Activated T-cell treated with anti-CD3 and anti-CD28 coated beads, Interleukin-2, amount 50 U/mL, for 4 hours (primary cell): Measurements from ENCODE around the gene MAD1L1. TPM values are rescaled to one million over a fixed set of nuclear protein-coding genes. Genes with fewer than 3 reads are reported as not detected.
"Not testable (repeated sequence)": the region's sequence is repeated elsewhere in the genome, so short reads cannot be mapped to it uniquely, and the experiment has no call there.

Source experiments
- ATAC-seq, 2 donors: fragments of 200-7000 bp; cut with Tn5 transposase; one replicate each; pipeline ENCODE4 v1.10.0; 2021
- DNase-seq: peaks from one replicate; pipeline ENCODE4 v3.0.0-alpha.2; 2020
- H3K27me3 Mint-ChIP-seq: one replicate; pipeline ENCODE4 v1.8.0; 2021; ENCODE audit warnings: low read depth, mixed read lengths
- H3K36me3 Mint-ChIP-seq: one replicate; pipeline ENCODE4 v1.8.0; 2022; ENCODE audit warnings: mixed read lengths; ENCODE audit not compliant: insufficient read depth
- H3K4me1 Mint-ChIP-seq: one replicate; pipeline ENCODE4 v1.8.0; 2021; ENCODE audit warnings: low read depth, mixed read lengths
- H3K4me3 Mint-ChIP-seq: one replicate; pipeline ENCODE4 v1.8.0; 2021; ENCODE audit warnings: mild to moderate bottlenecking, moderate library complexity, mixed read lengths
- H3K9me3 Mint-ChIP-seq: one replicate; pipeline ENCODE4 v1.8.0; 2021; ENCODE audit warnings: mixed read lengths
- total RNA-seq, 3 donors: library from RNA; stranded (reverse); gene quantifications; one replicate each; pipeline ENCODE4 v1.2.1, GENCODE V29; 2021

MAD1L1 gene
- total RNA-seq, 3 donors from 2014 or later: 55.8 to 59.4 (median 57.9) TPM

DNA sequence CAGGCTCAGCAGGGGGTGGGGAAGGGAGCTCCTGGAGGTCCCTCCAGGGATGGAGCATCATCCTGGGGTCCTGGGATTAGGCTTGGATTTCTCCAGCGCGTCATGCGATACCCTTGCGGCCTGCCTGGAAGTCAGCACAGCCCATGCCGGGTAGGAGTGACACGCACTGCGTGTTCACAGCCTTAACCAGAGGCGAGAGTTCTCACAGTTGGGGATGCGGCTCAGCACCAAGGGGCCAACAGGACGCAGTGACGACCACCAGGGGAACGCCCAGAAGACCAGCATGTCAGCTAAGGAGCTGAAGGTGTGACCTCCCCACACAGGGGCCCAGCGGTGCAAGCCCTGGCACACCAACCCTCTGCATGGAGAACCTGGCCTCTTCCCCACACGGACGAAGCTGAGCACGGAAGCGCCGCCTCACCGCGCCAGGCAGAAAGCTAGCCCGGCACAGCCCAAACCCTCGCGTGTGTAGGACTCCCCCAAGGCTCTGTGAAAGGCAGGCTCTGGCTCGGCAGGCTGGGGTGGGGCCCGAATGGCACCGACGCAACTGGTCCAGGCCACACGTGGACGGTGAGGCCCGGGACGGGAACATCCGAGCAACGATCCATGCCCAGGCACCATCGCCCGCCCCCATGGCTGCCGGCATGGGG, 364.1 kb downstream of the MAD1L1 start:
- ATAC-seq (no peak), DNase-seq (no peak)
- Mint-ChIP-seq H3K4me3 (no peak overlapping the region), H3K4me1 (peaks cover 6% of the 10 kb centered on the region), H3K9me3 (no peaks in the 10 kb centered on the region), H3K36me3 (no peaks in the 10 kb centered on the region), H3K27me3 (no peaks in the 10 kb centered on the region)

DNA sequence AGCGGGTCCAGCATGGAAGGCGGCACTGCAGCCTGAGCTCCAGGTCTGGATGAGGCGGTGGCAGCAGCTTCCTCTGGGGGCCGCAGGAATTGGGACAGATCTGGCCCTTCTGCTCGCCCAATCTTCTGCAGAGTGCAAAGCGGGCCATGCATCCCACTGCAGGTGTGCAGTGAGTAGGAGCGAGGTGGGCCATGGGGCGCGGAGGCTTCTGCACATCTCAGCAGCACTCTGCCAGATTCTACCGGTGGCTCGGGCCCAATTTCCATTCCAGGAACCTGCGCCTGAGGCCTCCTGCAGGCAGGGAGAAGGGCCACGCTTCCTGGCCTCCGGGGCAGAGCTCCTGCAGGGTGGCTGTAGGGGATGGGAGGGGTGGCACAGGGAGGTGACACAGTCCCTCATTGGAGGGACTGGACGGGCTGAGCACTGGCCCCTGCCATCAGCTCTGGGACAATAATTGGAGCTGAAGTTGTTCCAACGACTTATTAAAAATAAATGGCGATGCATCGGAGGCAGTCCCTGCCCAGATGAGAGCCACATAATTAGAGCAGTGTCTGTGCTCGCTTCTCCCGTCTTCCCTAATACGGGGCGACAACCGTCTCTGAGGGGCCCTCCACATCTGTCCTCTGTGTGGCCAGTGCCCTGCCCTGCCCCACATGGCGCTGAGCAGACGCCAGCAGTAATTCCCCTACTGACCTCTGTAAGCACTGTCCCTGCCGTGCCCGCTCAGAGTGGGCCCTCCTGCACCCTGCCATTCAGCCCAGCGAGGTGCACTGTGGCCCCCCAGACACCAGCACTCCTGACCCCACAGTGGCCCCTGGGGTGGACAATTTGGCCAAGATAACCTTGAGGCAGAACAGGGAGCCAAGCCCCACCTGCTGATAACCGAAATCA, 365.1 kb downstream of the MAD1L1 start:
- no peak overlapping the region for H3K4me3 Mint-ChIP-seq
- H3K9me3 Mint-ChIP-seq: no peaks in the 10 kb centered on the region

DNA sequence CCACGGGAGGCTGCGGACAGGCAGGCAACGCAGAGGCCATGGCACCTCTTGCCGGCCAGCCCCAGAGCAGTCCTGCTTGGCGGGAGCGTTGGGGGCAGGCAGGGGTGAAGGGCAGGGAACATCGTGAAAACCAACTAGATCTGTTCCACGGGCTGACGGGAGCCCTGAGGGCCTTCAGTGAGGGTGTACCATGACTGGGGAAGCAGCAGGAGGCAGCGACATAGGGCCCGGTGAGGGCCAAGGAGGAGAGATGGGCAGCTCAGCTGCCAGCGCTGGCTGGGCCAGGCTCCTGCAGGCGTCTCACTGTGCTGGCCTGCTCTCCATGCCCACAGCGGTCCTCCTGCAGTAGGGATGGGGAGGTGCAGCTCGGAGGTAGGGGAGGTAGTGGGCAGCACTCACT, 366.1 kb downstream of the MAD1L1 start:
- Mint-ChIP-seq H3K9me3 (no peaks in the 10 kb centered on the region), H3K27me3 (no peaks in the 10 kb centered on the region), H3K4me1 (peaks cover 6% of the 10 kb centered on the region), H3K36me3 (peaks cover 3% of the 10 kb centered on the region), H3K4me3 (no peak overlapping the region)
- ATAC-seq (no peak), DNase-seq (no peak)

More for the DNA sequence above, 365.1 kb downstream of the MAD1L1 start:
- Mint-ChIP-seq H3K36me3 (peaks cover under 1% of the 10 kb centered on the region), H3K27me3 (no peaks in the 10 kb centered on the region), H3K4me1 (peaks cover 6% of the 10 kb centered on the region)
- no peak for DNase-seq
- ATAC-seq: no peak

DNA sequence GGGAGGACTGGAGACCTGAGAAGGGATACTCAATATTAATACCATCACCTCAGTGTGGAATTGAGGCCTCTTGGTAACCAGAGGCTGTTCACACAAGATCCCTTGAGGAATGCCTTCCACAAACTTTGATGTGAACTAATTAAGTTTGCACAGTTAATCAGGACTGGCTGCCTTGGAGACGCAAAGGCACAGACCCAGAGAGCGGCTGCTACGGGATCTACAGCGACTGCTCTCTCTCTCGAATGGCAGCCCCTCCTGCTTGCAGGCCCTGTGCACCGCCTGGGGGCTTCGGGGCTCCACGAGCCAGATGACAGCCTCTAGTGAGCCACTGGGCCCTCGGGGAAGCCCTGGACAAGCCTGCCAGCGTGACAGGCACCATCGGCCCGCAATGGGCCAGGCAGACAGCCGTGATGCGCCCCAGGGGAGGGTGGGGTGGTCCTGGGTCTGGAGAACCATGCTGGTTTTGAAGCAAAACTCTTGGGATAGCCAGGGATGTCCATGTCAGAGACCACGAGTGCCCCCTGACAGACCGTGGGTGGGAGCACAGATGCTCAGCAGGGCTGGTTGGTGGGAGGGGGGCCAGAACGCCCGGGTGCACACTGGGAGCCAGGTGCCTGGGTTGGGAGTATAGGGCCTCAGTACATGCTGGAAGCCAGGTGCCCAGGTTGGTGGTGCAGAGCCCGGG, 367.0 kb downstream of the MAD1L1 start:
- no peaks in the 10 kb centered on the region for H3K27me3 Mint-ChIP-seq
- peaks cover 3% of the 10 kb centered on the region for H3K36me3 Mint-ChIP-seq
- peaks cover 6% of the 10 kb centered on the region for H3K4me1 Mint-ChIP-seq
- H3K9me3 Mint-ChIP-seq: no peaks in the 10 kb centered on the region
- no peak overlapping the region for H3K4me3 Mint-ChIP-seq
- DNase-seq (no peak), ATAC-seq (no peak)

DNA sequence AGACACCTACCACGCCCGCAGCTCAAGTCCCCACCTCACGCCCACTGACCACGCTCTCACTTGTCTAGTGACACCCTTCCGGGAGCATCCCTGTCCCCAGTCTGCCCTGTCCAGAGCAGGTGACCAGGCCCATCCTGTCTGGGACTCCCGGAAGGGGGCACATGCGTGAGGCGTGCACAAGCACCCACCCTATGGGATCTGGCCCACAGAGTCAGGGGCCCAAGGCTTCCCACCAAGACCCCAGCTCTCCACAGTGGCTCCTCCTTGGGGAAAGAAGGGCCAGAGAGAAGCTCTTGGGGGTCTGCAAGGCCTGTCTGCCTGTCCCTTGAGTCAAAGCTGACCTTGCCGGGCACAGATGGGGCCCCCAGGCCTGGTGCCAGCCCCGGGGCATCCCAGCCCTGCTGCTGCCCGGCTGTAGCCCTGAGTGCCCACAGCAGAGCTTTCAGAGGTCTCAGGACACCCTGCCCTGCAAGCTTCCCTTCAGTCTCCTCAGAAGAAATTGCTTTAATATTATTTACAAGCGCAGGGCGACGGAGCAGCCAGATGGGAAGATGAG, 367.7 kb downstream of the MAD1L1 start:
- H3K4me1 Mint-ChIP-seq: peaks cover 6% of the 10 kb centered on the region
- H3K9me3 Mint-ChIP-seq: no peaks in the 10 kb centered on the region
- no peak for DNase-seq
- peaks cover 3% of the 10 kb centered on the region for H3K36me3 Mint-ChIP-seq
- H3K4me3 Mint-ChIP-seq: no peak overlapping the region
- H3K27me3 Mint-ChIP-seq: no peaks in the 10 kb centered on the region
- ATAC-seq: no peak

DNA sequence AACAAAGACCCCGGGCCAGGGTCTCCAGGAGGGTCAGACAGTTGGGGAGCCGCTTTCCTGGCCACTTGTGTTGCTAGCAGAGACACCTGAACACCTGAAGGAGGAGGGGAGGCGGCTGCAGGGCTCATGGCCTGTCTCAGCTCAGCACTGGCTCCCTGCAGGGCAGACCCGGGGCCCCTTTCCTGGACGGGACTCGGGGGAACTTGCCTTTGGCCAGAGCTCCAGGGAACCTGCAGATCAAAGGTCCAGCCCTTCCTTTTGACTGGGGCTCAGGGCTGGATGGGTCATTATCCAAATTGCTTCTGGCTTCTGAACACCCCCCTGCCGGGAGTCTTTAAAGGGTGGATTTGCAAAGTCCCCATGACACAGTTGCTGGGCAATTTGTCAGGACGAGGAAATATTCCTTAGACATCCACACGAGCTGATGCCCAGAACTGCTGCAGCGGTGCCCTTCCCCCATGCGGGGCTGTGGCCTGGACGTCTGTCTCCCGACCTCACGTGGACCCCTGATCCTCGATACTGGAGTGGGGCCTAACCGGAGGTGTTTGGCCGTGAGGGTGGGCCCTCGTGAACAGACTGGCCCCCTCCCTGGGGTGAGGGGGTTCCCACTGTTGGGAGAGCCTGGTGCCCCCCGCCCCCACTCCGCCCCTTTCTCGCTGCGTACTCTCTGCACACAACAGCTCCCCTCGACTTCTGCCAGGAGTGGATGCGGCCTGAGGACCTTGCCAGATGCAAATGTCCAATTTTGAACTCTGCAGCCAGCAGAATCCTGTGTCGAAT, 368.4 kb downstream of the MAD1L1 start:
- H3K9me3 Mint-ChIP-seq: no peaks in the 10 kb centered on the region
- H3K4me1 Mint-ChIP-seq: peaks cover 6% of the 10 kb centered on the region
- H3K27me3 Mint-ChIP-seq: no peaks in the 10 kb centered on the region
- ATAC-seq (no peak), DNase-seq (no peak)
- H3K36me3 Mint-ChIP-seq: peaks cover 3% of the 10 kb centered on the region
- H3K4me3 Mint-ChIP-seq: no peak overlapping the region

DNA sequence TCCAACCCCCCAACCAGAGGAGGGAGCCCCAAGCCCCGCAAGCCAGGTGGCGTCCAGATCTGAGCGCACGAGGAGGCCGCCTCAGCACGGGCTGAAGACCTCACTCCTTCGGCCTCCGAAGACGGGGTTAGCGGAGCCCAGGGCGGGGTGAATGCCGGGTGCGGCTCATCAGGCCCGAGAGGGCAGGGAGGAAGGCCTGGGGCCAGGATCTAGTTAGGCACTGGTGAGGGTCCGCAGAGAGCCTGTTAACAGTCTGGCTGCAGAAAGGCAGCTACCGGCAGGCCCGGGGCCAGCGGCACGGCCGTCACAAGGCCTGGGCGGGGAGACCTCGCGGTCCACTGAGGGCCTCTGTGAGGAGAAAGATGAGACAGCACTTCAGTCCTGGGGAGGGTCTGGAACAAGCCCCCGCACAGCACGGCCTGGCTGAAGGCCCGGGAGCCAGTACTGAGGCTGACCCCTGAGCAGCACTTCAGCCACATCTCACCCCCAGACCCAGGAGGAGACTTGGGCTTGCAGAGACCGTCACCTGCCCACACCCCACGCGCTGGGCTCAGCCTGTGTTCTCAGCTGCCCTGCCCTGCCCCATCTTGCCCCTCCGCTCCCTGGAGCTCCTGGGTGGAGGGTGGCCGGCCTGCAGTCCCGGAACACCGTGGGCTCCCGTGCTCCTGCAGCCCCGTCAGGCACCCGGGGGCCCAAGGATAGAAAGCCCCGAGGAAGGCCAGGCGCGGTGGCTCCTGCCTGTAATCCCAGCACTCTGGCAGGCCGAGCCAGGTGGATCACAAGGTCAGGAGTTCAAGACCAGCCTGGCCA, 369.4 kb downstream of the MAD1L1 start:
- ATAC-seq: no peak
- Mint-ChIP-seq H3K4me1 (peaks cover 6% of the 10 kb centered on the region), H3K27me3 (no peaks in the 10 kb centered on the region), H3K4me3 (no peak overlapping the region), H3K9me3 (no peaks in the 10 kb centered on the region), H3K36me3 (peaks cover 3% of the 10 kb centered on the region)
- no peak for DNase-seq

DNA sequence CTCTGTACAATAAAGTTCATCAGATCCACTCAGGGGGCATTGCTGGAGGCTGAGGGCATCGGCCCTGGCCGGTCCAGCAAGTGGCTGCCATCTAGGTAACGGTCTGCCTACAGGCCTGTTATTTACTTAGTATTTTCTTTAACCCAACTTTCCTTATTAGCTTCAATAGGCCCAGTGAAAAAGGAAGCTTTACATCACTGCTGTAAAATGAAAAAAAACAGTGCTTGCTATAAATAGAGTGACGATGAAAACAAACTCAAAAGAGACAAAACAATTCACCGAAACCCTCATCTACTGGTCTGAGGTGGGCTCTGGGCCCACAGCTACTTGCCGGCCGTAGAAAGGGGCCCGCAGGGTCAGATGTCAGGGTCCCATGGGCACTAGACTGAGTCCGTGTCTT, 370.2 kb downstream of the MAD1L1 start:
- Mint-ChIP-seq H3K4me3 (no peak overlapping the region), H3K27me3 (no peaks in the 10 kb centered on the region), H3K9me3 (no peaks in the 10 kb centered on the region), H3K4me1 (peaks cover 6% of the 10 kb centered on the region), H3K36me3 (peaks cover 3% of the 10 kb centered on the region)
- DNase-seq (no peak), ATAC-seq (no peak)

DNA sequence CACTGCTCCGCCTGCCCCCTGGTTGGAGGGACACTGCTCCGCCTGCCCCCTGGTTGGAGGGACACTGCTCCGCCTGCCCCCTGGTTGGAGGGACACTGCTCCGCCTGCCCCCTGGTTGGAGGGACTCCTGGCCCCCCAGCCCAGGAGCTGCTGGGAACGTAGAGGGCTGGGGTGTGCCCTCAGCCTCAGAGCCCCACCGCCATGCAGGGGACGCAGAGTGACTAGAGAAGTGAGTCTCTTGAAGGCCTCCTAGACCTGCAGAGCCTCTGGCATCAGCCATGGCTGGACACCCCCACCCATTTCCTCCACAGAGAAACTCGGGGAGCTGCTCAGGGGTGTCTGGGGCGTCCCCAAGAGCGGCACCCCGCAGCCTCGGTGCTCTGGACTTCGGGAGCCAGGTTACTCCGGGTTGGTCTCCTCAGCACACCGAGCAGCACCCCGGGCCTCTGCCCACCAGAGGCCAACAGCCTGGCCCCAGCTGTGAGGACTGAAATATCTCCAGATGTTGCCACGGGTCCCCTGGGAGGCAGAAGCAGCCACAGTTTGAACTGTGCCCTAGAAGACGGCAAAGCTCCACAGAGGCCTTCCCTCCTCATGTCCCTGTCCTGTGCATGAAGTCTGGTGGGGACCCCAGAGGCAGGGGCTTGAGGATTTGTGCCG, 370.8 kb downstream of the MAD1L1 start:
- peaks cover 3% of the 10 kb centered on the region for H3K36me3 Mint-ChIP-seq
- DNase-seq: no peak
- H3K9me3 Mint-ChIP-seq: no peaks in the 10 kb centered on the region
- peaks cover 3% of the 10 kb centered on the region for H3K4me1 Mint-ChIP-seq
- H3K27me3 Mint-ChIP-seq: no peaks in the 10 kb centered on the region
- H3K4me3 Mint-ChIP-seq: no peak overlapping the region
- ATAC-seq: no peak

DNA sequence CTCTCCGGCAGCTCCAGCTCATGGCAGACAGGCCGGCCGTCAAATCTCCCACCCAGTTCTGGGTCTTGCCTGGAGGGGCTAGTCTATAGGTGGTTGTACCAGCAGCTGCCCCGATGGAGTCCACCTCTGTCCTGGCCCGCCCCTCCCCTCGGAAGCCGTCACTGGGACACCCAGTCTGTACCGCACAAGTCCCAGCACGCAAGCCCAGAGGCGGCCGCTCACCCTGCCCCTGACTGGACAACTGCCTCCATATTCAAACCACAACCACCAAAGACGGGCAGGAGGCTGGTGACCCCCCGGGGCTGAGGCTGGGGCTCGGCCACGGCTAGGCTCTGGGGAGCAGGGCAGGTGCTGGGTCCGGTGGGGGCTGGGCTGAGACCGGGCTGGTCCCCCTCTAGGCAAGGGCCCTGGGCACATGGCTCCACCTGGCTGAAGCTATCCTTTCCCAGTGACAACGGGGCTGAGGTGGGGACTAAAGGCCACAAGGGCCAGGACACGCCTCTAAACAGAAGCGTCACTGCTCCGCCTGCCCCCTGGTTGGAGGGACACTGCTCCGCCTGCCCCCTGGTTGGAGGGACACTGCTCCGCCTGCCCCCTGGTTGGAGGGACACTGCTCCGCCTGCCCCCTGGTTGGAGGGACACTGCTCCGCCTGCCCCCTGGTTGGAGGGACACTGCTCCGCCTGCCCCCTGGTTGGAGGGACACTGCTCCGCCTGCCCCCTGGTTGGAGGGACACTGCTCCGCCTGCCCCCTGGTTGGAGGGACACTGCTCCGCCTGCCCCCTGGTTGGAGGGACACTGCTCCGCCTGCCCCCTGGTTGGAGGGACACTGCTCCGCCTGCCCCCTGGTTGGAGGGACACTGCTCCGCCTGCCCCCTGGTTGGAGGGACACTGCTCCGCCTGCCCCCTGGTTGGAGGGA, 371.6 kb downstream of the MAD1L1 start:
- H3K4me1 Mint-ChIP-seq, H3K36me3 Mint-ChIP-seq, H3K9me3 Mint-ChIP-seq, H3K4me3 Mint-ChIP-seq, DNase-seq, H3K27me3 Mint-ChIP-seq, ATAC-seq: not testable (repeated sequence)

DNA sequence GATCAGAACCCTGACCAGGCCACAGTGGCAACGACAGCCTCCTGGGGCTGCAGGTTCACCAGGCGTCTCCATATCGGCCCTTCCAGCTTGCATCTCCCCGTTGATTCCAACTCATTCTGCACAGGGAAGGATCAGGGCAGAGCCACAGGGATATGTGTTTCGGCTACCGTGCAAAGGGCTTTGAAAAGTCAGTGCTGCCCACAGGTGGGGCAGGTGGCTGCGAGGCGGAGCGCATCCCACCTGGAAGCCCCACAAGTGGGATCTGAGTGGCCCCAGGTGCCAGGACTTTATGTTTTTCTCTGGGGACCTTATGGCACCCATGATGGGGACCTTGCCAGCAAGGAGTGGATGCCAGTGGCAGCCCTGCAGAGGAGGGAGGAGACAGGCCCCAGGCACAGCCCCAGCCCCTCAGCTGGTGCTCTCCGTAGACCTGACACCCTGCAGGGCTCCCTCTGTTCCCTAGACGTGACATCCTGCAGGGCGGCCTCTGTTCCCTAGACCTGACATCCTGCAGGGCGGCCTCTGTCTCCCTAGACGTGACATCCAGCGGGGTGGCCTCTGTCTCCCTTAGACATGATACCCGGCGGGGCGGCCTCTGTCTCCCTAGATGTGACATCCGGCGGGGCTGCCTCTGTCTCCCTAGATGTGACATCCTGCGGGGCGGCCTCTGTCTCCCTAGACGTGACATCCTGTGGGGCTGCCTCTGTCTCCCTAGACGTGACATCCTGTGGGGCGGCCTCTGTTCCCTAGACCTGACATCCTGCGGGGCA, 373.3 kb downstream of the MAD1L1 start:
- ATAC-seq (no peak), DNase-seq (no peak)
- H3K27me3 Mint-ChIP-seq: no peaks in the 10 kb centered on the region
- no peak overlapping the region for H3K4me3 Mint-ChIP-seq
- H3K36me3 Mint-ChIP-seq: peaks cover 3% of the 10 kb centered on the region
- peaks cover 14% of the 10 kb centered on the region for H3K4me1 Mint-ChIP-seq
- no peaks in the 10 kb centered on the region for H3K9me3 Mint-ChIP-seq
